DMS53 treated with DMSO at 0.1 percent for 48 hours (cell line): ENCODE data around the gene STAT5B.
"Not testable (repeated sequence)": the region's sequence is repeated elsewhere in the genome, so short reads cannot be mapped to it uniquely, and the experiment has no call there.

ENCODE experiments used
- DNase-seq: peaks from one replicate; lab custom pipeline; 2025; ENCODE audit not compliant: unreplicated experiment; lab: John Stamatoyannopoulos, UW

Gene STAT5B

GRCh38 chr17:42306385-42306667, 30.1 kb upstream of the STAT5B start:
- no peak for DNase-seq

GRCh38 chr17:42305543-42306384, 29.6 kb upstream of the STAT5B start:
- no peak for DNase-seq

- DNase-seq = not testable (repeated sequence)
Measured at GRCh38 chr17:42305031-42305330, 28.8 kb upstream of the STAT5B start.

- DNase-seq = no peak
Measured at GRCh38 chr17:42304187-42305030, 28.2 kb upstream of the STAT5B start.

- no peak for DNase-seq
Measured at GRCh38 chr17:42303694-42304093, 27.5 kb upstream of the STAT5B start.

- DNase-seq = no peak
Measured at GRCh38 chr17:42301022-42301421, 24.8 kb upstream of the STAT5B start.

GRCh38 chr17:42299913-42300312, 23.7 kb upstream of the STAT5B start:
- not testable (repeated sequence) for DNase-seq

GRCh38 chr17:42299361-42299760, 23.2 kb upstream of the STAT5B start:
- not testable (repeated sequence) for DNase-seq

GRCh38 chr17:42297775-42298174, 21.6 kb upstream of the STAT5B start:
- not testable (repeated sequence) for DNase-seq

- no peak for DNase-seq
Measured at GRCh38 chr17:42296012-42296411, 19.8 kb upstream of the STAT5B start.

- no peak for DNase-seq
Measured at GRCh38 chr17:42294469-42295398, 18.5 kb upstream of the STAT5B start.

- no peak for DNase-seq
Measured at GRCh38 chr17:42291129-42291528, 14.9 kb upstream of the STAT5B start.

- DNase-seq = no peak
Measured at GRCh38 chr17:42290577-42290976, 14.4 kb upstream of the STAT5B start.

GRCh38 chr17:42289611-42290181, 13.5 kb upstream of the STAT5B start:
- DNase-seq = no peak

GRCh38 chr17:42288803-42289610, 12.8 kb upstream of the STAT5B start:
- no peak for DNase-seq

- peak; percentile 58 for DNase-seq
Measured at GRCh38 chr17:42287977-42288802, 12.0 kb upstream of the STAT5B start, which contains the start of gene STAT5A. Gene STAT5A, plus strand, starts transcription at chr17:42288498. Its CDS starts 914 bp downstream, at chr17:42289412.

- DNase-seq = no peak
Measured at GRCh38 chr17:42287305-42287976, 11.2 kb upstream of the STAT5B start.

- no peak for DNase-seq
Measured at GRCh38 chr17:42286411-42287221, 10.4 kb upstream of the STAT5B start.
